SJCRH30 (cell line): ENCODE data around the gene LPIN1. TPM values are rescaled to one million over a fixed set of nuclear protein-coding genes. Genes with fewer than 3 reads are reported as not detected.
A peak's percentile ranks its signal among the peaks of the same experiment; 100 is the strongest.

Experiments
- DNase-seq, 2 experiments: peaks; one replicate each; pipeline ENCODE4 v3.0.0-alpha.2; 2015 to 2020
- H3K27ac ChIP-seq: fragments of 250-450 bp; sonication (Bioruptor Pico); 2 replicates; pipeline ENCODE4 v1.5.1; 2020; ENCODE audit warnings: mild to moderate bottlenecking, moderate library complexity
- H3K27me3 ChIP-seq: fragments of 250-450 bp; sonication (Bioruptor Pico); 2 replicates; pipeline ENCODE4 v1.5.1; 2020; ENCODE audit warnings: mild to moderate bottlenecking, moderate library complexity
- H3K36me3 ChIP-seq: fragments of 250-450 bp; sonication (Bioruptor Pico); 2 replicates; pipeline ENCODE4 v1.5.1; 2020; ENCODE audit warnings: mild to moderate bottlenecking, moderate library complexity
- H3K4me1 ChIP-seq: fragments of 250-450 bp; sonication (Bioruptor Pico); 2 replicates; pipeline ENCODE4 v1.5.1; 2020; ENCODE audit warnings: mild to moderate bottlenecking, moderate library complexity
- H3K4me3 ChIP-seq: fragments of 250-450 bp; sonication (Bioruptor Pico); 2 replicates; pipeline ENCODE4 v1.5.1; 2020; ENCODE audit warnings: mild to moderate bottlenecking, moderate library complexity
- H3K9me3 ChIP-seq: fragments of 250-450 bp; sonication (Bioruptor Pico); replicated peaks from 2 replicates; pipeline ENCODE4 v1.5.1; 2020; ENCODE audit warnings: mild to moderate bottlenecking, moderate library complexity
- total RNA-seq: library from RNA; depleted of rRNA; stranded (reverse); fragments of >200 nt; shearing (Covaris generic); gene quantifications from 2 replicates; pipeline ENCODE4 v1.2.3, GENCODE V29; 2014

The LPIN1 gene
- total RNA-seq, 1 experiment from 2014 or later: 37.0 TPM

DNA sequence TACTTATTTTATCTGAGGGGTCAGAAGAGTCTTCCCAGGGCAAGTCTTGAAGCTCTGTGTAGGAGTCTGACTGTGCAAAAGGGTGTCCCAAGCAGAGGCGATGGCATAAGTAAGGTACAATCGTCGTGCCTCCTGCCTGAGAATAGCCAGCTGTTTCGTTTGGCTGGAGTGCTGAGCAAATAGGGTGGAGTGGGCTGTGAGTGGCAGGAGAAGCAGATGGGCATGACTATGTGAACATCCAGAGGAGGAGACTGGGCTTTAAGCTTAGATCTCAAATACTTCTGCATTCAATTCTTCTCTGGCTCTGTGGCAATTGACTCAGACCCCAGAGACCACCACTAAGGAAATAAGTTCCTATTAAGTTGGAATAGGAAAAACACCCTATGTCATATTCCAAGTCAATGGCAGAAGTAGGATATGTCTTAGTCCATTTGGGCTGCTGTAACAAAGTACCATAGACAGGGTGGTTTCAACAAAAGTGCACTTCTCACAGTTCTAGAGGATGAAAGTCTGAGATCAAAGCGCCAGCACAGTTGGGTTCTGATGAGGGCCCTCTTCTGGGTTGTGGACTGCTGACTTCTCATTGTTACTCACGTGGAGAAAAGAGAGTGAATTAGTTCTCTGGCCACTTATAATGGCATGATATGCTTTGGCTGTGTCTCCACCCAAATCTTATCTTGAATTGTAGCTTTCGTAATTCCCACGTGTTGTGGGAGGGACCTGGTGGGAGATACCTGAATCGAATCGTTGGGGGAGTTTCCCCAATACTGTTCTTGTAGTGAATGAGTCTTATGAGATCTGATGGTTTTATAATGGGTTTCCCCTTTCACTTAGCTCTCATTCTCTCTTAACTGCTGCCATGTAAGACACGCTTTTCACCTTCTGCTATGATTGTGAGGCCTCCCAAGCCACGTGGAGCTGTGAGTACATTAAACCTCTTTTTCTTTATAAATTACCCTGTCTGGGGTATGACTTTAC lies 120.2 kb downstream of the LPIN1 start:
- Histone ChIP-seq H3K36me3 (no peaks in the 10 kb centered on the region), H3K9me3 (no peaks in the 10 kb centered on the region), H3K4me3 (no peak overlapping the region), H3K4me1 (peaks cover 11% of the 10 kb centered on the region), H3K27me3 (no peaks in the 10 kb centered on the region), H3K27ac (no peak overlapping the region)
- DNase-seq: no peak

DNA sequence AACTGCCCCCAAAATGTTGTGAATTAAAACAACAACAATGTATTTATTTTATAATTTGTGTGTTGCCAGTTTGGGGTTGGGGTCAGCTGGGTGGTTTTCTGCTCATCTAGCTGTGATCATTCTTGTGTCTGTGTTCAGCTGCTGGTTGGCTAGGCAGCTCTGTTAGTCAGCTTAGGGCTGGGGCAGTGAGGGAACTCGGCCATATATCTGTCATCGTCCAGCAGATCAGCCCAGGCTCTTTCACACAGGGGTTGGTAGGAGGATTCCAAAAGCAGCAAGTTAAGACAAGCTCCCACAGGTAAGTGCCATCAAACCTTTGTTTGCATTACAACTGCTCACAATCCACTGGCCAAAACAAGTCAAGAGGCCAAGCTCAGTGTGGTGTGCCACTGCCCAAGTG lies 121.5 kb downstream of the LPIN1 start:
- H3K27me3 ChIP-seq: no peaks in the 10 kb centered on the region
- no peaks in the 10 kb centered on the region for H3K9me3 ChIP-seq
- DNase-seq: no peak
- no peaks in the 10 kb centered on the region for H3K36me3 ChIP-seq
- H3K4me1 ChIP-seq: peaks cover 11% of the 10 kb centered on the region
- no peak overlapping the region for H3K27ac ChIP-seq
- H3K4me3 ChIP-seq: no peak overlapping the region

DNA sequence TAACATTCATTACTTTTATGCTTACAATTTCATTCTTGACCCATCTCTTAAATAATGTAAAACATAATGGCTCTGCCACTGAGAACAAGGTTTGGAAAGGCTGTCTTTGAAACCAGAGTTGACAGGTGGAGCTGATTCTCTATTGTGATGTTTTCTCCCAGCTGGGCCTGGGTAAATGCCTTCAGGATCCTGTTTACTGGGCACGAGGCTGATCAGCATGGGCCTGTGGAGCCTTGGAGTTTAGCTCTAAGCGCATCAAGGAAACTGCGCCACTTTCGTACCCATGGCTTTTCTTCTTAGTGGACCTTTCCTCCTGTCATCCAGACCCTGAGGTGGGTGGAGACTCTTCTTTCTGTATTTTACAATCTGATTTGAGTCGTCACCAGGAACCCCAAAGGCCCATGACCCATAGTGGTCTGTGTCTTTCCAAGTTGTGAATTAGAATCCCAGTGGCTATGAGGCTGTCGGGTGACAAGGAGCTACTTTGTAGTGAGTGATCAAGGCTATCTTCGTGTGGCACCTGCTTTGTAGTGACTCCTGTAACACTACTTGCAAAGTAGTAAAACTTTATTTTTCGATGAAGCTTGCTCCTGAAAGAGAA lies 123.1 kb downstream of the LPIN1 start:
- Histone ChIP-seq H3K27ac (no peak overlapping the region), H3K36me3 (no peaks in the 10 kb centered on the region), H3K4me1 (peaks cover 2% of the 10 kb centered on the region; the same call in 1 of the 2 replicates), H3K9me3 (no peaks in the 10 kb centered on the region), H3K27me3 (no peaks in the 10 kb centered on the region), H3K4me3 (no peak overlapping the region)
- DNase-seq: peak in 1 of 2 experiments; percentile 14

DNA sequence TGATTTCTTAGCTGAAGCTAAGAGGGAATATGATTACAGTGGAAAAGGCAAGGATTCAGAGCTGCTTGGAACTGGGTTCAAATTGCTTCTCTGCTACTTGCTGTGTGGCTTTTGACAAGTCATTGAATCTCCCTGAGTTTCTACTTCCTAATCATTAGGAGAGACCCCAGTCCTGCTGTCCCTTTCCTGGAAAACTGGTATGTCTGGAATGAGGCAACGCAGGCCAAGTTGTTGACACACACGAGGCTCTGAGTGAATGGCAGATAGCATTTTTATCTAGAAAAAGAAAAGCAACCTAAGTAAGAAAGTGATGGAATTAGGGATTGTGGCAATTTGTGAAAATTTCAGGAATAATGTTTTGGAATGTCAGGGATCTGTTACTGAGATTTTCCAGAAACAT lies 123.6 kb downstream of the LPIN1 start:
- Histone ChIP-seq H3K27ac (no peak overlapping the region), H3K4me3 (no peak overlapping the region), H3K4me1 (no peaks in the 10 kb centered on the region), H3K36me3 (no peaks in the 10 kb centered on the region), H3K27me3 (no peaks in the 10 kb centered on the region), H3K9me3 (no peaks in the 10 kb centered on the region)
- no peak for DNase-seq

DNA sequence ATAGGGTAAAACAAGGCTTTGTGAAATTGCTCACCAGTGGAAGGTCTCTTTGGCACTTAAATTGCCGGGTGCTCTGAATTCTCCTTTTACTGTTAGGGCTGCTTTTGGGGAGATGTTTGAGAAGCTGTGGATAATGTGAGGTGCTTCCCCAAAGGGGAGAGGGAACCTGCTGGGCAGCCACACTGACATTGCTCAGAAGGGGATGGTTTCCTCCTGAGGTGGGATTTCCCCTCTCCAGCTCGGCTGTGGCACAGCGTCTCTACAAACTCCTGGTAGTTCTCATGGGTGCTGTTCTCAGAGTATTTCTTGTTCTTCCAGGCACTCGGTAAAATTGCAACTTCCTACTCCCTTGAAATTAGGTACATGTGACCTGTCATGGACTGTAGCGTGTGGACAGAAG lies 124.2 kb downstream of the LPIN1 start:
- no peak for DNase-seq
- Histone ChIP-seq H3K27ac (no peak overlapping the region), H3K27me3 (no peaks in the 10 kb centered on the region)

DNA sequence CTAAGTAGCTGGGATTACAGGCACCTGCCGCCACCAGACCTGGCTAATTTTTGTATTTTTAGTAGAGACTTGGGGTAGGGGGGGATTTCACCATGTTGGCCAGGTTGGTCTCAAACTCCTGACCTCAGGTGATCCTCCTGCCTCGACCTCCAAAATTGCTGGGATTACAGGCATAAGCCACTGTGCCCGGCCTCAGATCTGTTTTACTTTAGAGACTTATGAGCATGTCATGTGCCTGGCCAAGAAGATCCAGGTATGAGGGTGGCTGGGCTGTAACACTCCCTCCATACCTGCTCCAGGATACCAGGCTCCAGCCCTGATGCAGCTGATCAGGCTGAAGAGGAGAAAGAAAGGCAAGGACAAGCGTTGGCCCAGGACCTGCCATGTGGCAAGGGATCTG lies 125.0 kb downstream of the LPIN1 start:
- H3K4me3 ChIP-seq: no peak overlapping the region
- H3K36me3 ChIP-seq: no peaks in the 10 kb centered on the region
- H3K27ac ChIP-seq: no peak overlapping the region
- no peaks in the 10 kb centered on the region for H3K27me3 ChIP-seq
- no peaks in the 10 kb centered on the region for H3K4me1 ChIP-seq
- DNase-seq: no peak
- no peaks in the 10 kb centered on the region for H3K9me3 ChIP-seq

More for the DNA sequence above, 124.2 kb downstream of the LPIN1 start:
- Histone ChIP-seq H3K4me3 (no peak overlapping the region), H3K4me1 (no peaks in the 10 kb centered on the region), H3K9me3 (no peaks in the 10 kb centered on the region), H3K36me3 (no peaks in the 10 kb centered on the region)

DNA sequence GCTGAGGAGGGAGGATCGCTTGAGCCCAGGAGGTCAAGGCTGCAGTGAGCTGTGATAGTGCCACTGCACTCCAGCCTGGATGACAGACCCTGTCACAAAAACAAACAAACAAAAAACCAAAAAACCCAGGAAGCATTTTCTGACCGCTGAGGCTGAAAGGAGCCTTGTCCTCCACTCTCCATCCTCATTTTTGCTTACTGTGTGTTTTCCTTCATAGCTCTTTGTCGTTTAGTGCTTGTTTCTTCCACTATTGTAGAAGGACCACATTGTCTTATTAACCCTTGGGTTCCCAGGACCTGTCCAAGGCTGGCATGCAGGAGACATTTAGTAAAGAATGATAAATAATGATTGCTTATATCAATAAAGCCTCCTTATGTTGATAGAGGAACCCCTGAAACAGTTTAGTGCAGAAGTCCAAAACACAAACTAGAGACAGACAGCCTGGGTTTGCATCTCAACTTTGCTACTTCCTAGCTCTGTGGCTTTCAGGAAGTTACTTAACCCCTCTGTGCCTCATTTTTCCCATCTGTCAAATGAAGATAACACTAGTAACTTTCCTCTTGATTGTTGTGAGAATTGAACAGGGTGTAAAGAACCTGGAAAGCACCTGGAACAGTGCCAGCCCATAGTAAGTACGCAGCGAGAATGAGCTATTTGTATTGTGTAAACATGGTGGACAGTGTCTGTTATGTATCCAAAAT lies 126.0 kb downstream of the LPIN1 start:
- no peaks in the 10 kb centered on the region for H3K36me3 ChIP-seq
- no peaks in the 10 kb centered on the region for H3K27me3 ChIP-seq
- H3K4me1 ChIP-seq: no peaks in the 10 kb centered on the region
- H3K27ac ChIP-seq: no peak overlapping the region
- DNase-seq: no peak
- H3K9me3 ChIP-seq: no peaks in the 10 kb centered on the region
- no peak overlapping the region for H3K4me3 ChIP-seq

DNA sequence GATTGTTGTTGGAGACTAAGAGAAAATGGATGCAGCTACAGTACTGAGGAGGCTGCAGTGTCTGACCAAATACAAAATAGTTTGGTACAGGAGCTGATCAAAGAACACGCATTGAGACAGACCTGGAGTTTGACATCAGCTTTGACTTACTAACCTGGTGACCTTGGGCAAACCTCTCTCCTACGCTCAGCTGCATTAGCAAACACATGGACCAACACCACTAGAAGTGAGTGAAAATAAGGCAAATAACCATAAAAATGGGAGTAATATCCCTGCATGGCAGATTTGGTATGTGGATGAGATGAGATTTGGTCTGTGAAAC lies 126.5 kb downstream of the LPIN1 start:
- no peak overlapping the region for H3K27ac ChIP-seq
- no peak for DNase-seq
- no peaks in the 10 kb centered on the region for H3K4me1 ChIP-seq
- no peak overlapping the region for H3K4me3 ChIP-seq
- no peaks in the 10 kb centered on the region for H3K9me3 ChIP-seq
- H3K36me3 ChIP-seq: no peaks in the 10 kb centered on the region
- H3K27me3 ChIP-seq: no peaks in the 10 kb centered on the region

DNA sequence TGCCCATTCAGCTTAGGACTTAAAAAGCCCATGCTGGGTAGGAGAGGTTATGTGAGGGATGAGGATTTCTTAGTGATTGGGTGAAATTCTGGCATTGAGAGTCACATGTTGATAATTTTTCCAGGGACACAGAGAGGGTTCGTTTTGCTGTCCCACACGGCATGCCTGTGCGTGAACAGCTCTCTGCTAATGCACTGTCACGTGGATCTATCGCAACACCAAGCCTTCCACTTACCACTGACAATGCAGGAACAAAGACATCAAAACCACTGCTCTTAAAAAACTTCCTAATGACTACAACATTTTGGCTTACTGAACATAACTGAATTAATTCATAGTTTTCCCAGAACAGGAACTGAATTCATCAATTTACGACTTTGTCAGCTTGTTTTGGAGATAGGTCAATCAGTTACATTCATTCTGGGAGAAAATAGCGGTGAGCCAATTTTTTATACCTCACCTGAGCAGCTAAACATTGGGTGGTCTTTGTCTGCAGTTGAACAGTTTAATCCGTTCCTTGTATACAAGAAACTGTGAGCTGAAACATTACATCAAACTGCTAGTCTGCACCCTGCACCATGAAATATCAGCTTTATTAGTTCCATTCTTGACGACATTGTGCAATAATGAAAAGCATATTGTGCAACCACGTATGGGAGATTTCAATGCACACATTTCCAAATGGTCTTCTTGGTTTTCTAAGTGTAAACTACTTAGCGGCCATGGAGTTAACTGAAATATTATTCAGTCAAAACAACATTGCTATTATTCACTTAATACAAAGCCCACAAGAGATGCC lies 127.1 kb downstream of the LPIN1 start:
- no peak overlapping the region for H3K27ac ChIP-seq
- H3K4me3 ChIP-seq: no peak overlapping the region
- DNase-seq: no peak

DNA sequence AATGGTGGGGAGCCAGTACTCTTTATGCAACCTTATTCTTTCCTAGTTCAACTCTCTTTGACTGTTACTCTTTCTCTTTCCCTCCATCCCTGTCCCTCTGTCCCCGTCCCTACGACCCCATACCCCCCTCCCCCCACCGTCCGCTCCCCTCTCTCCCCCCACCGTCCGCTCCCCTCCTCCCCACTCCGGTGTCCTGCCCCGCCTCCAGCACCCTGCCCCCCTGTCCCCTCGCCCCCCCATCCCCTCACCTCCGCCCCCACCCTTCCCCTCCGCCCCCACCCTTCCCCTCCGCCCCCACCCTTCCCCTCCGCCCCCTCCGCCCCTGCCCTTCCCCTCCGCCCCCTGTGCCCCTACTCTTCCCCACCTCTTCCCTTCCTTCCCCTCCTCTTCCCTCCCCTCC lies 128.4 kb downstream of the LPIN1 start:
- no peaks in the 10 kb centered on the region for H3K36me3 ChIP-seq
- H3K4me1 ChIP-seq: peaks cover 8% of the 10 kb centered on the region
- no peak overlapping the region for H3K27ac ChIP-seq
- no peaks in the 10 kb centered on the region for H3K9me3 ChIP-seq
- no peak overlapping the region for H3K4me3 ChIP-seq
- DNase-seq: no peak
- H3K27me3 ChIP-seq: no peaks in the 10 kb centered on the region

More for the DNA sequence above, 127.1 kb downstream of the LPIN1 start:
- Histone ChIP-seq H3K36me3 (no peaks in the 10 kb centered on the region), H3K27me3 (no peaks in the 10 kb centered on the region), H3K9me3 (no peaks in the 10 kb centered on the region), H3K4me1 (no peaks in the 10 kb centered on the region)

DNA sequence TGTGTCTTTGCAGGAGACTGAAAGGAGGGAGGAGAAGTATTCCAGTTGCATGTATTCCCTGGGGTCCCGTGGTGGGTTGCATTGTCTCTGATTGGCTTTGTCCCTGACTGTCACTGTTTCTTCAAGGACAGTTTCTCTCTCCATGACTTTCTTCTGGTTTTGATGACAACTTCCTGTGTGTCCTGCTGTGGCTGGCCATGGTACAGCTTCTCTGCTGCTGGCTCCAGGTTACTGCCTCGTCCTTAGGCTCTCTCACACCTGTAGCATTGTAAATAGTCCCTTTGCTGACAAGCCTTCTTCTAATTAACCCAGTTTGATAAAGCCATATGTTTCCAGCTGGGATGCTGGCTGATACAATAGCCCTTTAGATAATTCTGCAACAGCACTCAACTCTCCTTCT lies 129.0 kb downstream of the LPIN1 start:
- DNase-seq: no peak
- H3K27me3 ChIP-seq: no peaks in the 10 kb centered on the region
- no peak overlapping the region for H3K4me3 ChIP-seq
- no peaks in the 10 kb centered on the region for H3K9me3 ChIP-seq
- H3K36me3 ChIP-seq: no peaks in the 10 kb centered on the region
- peaks cover 11% of the 10 kb centered on the region for H3K4me1 ChIP-seq
- H3K27ac ChIP-seq: no peak overlapping the region

DNA sequence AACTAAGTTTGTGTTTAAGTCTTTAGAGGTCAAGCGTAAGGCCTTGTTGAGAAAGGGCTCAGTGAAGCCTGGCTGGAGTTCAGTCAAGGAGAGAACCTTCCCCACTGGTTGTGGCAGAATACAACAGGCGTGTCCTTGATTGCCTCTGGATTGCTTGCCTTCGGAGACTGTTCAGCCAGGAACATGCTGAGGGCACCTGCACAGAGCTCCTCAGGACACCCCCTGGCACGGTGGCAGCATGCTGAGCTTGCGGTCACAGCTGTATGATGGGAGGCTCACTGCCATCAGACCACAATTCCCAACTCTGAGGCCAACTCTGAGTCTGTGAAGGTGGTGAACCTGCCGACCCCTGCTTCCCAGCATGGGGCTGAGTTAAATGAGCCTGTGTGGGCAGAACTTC lies 130.0 kb downstream of the LPIN1 start:
- DNase-seq: no peak
- peaks cover 11% of the 10 kb centered on the region for H3K4me1 ChIP-seq
- no peaks in the 10 kb centered on the region for H3K27me3 ChIP-seq
- no peak overlapping the region for H3K4me3 ChIP-seq
- no peak overlapping the region for H3K27ac ChIP-seq
- H3K36me3 ChIP-seq: no peaks in the 10 kb centered on the region
- H3K9me3 ChIP-seq: no peaks in the 10 kb centered on the region

DNA sequence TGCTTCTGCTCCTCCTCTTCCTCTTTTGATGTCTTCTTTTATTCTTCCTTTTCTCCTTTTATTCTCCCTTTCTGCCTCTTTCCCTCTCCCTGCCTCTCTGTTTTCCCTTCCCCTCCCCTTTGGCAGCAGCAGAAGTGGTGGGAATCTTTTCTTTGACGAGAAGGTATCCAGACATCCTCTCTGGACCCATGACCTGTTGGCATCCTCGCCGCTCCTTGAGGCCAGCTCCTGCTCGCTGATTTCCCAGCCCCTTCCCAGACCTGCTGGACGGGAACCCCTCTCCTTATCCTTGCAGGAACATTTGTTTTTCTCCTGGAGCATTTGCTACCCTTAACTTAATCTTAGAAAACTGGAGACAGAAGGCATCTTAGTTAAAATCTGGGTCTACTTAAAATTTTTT lies 130.5 kb downstream of the LPIN1 start:
- Histone ChIP-seq H3K4me3 (no peak overlapping the region), H3K27me3 (no peaks in the 10 kb centered on the region), H3K9me3 (no peaks in the 10 kb centered on the region), H3K4me1 (peaks cover 11% of the 10 kb centered on the region), H3K36me3 (no peaks in the 10 kb centered on the region), H3K27ac (no peak overlapping the region)
- DNase-seq: no peak
